Endodermal cell (in vitro differentiated cells): ENCODE results near the gene URM1. TPM values are rescaled to one million over a fixed set of nuclear protein-coding genes. Genes with fewer than 3 reads are reported as not detected.

Experiments used
- DNase-seq: peaks from one replicate; pipeline ENCODE4 v3.0.0-alpha.2; 2017
- H3K27ac ChIP-seq: 2 replicates; pipeline ENCODE4 v1.5.1; 2013; ENCODE audit warnings: mild to moderate bottlenecking, low read depth, low read length, moderate library complexity
- H3K27me3 ChIP-seq: 2 replicates; pipeline ENCODE4 v1.6.1; 2013; ENCODE audit warnings: mild to moderate bottlenecking, low read length, moderate library complexity; ENCODE audit not compliant: insufficient read depth, control insufficient read depth, poor library complexity, severe bottlenecking
- H3K36me3 ChIP-seq: 2 replicates; pipeline ENCODE4 v1.7.0; 2013; ENCODE audit warnings: mild to moderate bottlenecking, low read length, moderate library complexity; ENCODE audit not compliant: control insufficient read depth, insufficient read depth
- H3K4me1 ChIP-seq: one replicate; pipeline ENCODE4 v1.7.0; 2013; ENCODE audit warnings: low read length; ENCODE audit not compliant: control insufficient read depth, insufficient read depth
- H3K4me3 ChIP-seq: 2 replicates; pipeline ENCODE4 v1.5.1; 2013; ENCODE audit warnings: mild to moderate bottlenecking, low read length, moderate library complexity
- H3K9ac ChIP-seq: 2 replicates; pipeline ENCODE4 v1.6.1; 2013; ENCODE audit warnings: mild to moderate bottlenecking, low read length, moderate library complexity; ENCODE audit not compliant: poor library complexity, severe bottlenecking; ENCODE audit errors: extremely low read depth
- H3K9me3 ChIP-seq: 2 replicates; pipeline ENCODE4 v1.6.1; 2013; ENCODE audit warnings: mild to moderate bottlenecking, low read length, moderate library complexity; ENCODE audit not compliant: control insufficient read depth
- H3K27ac Mint-ChIP-seq: 2 replicates; pipeline ENCODE4 v1.8.0; 2020; ENCODE audit warnings: mixed read lengths
- H3K27me3 Mint-ChIP-seq: 2 replicates; pipeline ENCODE4 v1.8.0; 2021; ENCODE audit warnings: mild to moderate bottlenecking, mixed read lengths; ENCODE audit not compliant: insufficient read depth
- H3K36me3 Mint-ChIP-seq: 2 replicates; pipeline ENCODE4 v1.8.0; 2020; ENCODE audit warnings: low read depth, mixed read lengths
- H3K4me1 Mint-ChIP-seq: 2 replicates; pipeline ENCODE4 v1.8.0; 2020; ENCODE audit warnings: mixed read lengths
- H3K4me3 Mint-ChIP-seq: 2 replicates; pipeline ENCODE4 v1.8.0; 2020; ENCODE audit warnings: mild to moderate bottlenecking, moderate library complexity, mixed read lengths
- H3K9me3 Mint-ChIP-seq: 2 replicates; pipeline ENCODE4 v1.8.0; 2020; ENCODE audit warnings: mild to moderate bottlenecking, mixed read lengths
- WGBS, 2 experiments: methylation state at CpG; one replicate each; pipeline versions ENCODE4 v1.1.5 to v1.1.7; 2013; ENCODE audit warnings: missing lambda C conversion rate in 2 of 2, mixed read lengths in 1 of 2; ENCODE audit not compliant: insufficient coverage in 1 of 2, insufficient read length in 1 of 2; 5-methylcytosine and 5-hydroxymethylcytosine counted together
- total RNA-seq, 2 donors: library from RNA; stranded (reverse); fragmentation: NEBNext Ultra II Directional in 1 of 2; extraction: Animal tissue kit (Norgen Biotek cat#: 25700) in 1 of 2; gene quantifications; 2 replicates in 1 of 2; 3 replicates in 1 of 2; pipeline ENCODE4 v1.2.1, GENCODE V29; 2021
- TF ChIP-seq, protein P1 (sequence below): fragments of 200-600 bp; sonication (generic); conservative IDR thresholded peaks from 2 replicates; pipeline ENCODE4 v1.5.0; 2021; ENCODE audit warnings: antibody characterized with exemption, mild to moderate bottlenecking

Gene URM1
- total RNA-seq, 2 donors from 2014 or later: 51.5 to 60.4 TPM

DNA sequence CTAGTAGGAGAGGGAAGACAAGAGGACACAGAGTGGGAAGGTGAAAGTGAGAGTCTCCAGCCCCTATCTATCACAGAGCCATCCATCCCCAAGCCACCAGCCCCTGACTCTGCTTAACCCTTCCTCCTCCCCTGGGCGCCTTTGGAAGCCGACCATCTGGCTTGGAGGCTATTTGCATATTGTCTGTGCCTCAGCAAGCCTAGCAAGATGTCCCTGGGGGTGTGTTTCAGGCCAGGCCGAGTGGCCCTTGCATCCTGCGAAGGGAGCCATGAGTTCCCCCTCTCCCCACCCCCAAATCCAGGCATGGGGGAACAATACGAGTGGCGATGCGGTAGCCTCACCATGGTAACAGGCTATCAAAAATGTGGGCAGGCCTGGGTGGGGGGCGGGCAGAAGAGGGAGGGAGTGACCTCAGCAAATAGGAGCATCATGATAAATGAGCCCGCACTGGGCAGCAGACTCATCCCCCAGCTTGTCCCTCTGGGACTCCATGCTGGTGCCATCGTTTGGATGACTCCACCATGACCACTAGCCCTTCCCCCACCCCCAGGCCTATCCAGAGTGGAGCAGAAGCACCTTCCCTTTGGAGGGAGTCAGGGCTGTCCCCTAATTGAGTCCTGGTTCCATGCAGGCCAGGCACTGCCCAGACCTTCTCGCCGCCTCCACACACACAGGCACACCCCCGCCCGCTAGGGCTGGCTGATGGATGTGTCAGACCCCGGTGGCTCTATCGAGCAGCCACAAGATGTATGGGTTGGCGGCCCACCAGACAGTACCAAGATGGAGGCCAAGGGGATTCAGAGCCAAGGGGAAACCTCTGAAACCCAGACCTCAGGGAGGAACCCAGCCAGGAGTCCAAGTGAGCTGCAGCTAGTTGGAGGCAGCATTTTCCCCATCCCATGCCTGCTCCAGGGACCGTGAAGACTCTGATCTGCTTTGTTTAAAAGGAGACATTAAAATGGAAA lies 14.6 kb downstream of the URM1 start:
- 67 to 85% methylated on average over 8 to 18 of the region's 18 CpGs for WGBS, 2 experiments
- Histone ChIP-seq H3K9ac (no peak overlapping the region), H3K27ac (peak overlapping the region; percentile 98), H3K4me1 (no peaks in the 10 kb centered on the region), H3K27me3 (peaks cover 20% of the 10 kb centered on the region), H3K4me3 (no peak overlapping the region), H3K36me3 (peaks cover 55% of the 10 kb centered on the region), H3K9me3 (no peaks in the 10 kb centered on the region)
- peaks cover 81% of the 10 kb centered on the region for H3K27me3 Mint-ChIP-seq
- no peaks in the 10 kb centered on the region for H3K9me3 Mint-ChIP-seq
- no peak overlapping the region for H3K27ac Mint-ChIP-seq
- H3K4me1 Mint-ChIP-seq: peaks cover 13% of the 10 kb centered on the region
- H3K4me3 Mint-ChIP-seq: no peak overlapping the region
- H3K36me3 Mint-ChIP-seq: peaks cover 46% of the 10 kb centered on the region
- DNase-seq: peak; percentile 38
- TF ChIP-seq, protein P1, sequence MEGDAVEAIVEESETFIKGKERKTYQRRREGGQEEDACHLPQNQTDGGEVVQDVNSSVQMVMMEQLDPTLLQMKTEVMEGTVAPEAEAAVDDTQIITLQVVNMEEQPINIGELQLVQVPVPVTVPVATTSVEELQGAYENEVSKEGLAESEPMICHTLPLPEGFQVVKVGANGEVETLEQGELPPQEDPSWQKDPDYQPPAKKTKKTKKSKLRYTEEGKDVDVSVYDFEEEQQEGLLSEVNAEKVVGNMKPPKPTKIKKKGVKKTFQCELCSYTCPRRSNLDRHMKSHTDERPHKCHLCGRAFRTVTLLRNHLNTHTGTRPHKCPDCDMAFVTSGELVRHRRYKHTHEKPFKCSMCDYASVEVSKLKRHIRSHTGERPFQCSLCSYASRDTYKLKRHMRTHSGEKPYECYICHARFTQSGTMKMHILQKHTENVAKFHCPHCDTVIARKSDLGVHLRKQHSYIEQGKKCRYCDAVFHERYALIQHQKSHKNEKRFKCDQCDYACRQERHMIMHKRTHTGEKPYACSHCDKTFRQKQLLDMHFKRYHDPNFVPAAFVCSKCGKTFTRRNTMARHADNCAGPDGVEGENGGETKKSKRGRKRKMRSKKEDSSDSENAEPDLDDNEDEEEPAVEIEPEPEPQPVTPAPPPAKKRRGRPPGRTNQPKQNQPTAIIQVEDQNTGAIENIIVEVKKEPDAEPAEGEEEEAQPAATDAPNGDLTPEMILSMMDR: no peak

DNA sequence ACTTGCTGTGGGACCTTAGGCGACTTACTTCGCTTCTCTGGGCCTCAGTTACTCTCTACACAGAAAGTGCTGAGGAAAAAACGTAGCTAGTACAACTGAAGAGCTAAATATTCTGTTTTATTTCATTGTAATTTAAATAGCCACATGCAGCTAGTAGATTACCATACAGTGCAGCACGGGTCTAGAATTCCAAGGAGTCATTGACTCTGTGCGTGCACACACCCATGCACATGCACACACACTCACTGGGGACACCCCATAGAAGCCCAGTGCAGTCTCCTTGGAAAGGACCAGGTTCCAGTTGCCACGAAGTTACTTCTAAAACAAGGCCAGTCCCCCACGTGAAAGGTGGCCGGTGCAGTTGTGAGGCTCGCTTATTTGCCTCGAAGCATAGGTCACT lies 17.0 kb downstream of the URM1 start:
- Mint-ChIP-seq H3K27me3 (peaks cover 90% of the 10 kb centered on the region), H3K9me3 (no peaks in the 10 kb centered on the region), H3K4me3 (no peak overlapping the region), H3K36me3 (peaks cover 47% of the 10 kb centered on the region), H3K4me1 (peaks cover 16% of the 10 kb centered on the region), H3K27ac (no peak overlapping the region)
- Histone ChIP-seq H3K27me3 (peaks cover 43% of the 10 kb centered on the region), H3K27ac (peak overlapping the region; percentile 98), H3K36me3 (peaks cover 45% of the 10 kb centered on the region), H3K4me1 (no peaks in the 10 kb centered on the region), H3K4me3 (no peak overlapping the region), H3K9me3 (no peaks in the 10 kb centered on the region), H3K9ac (no peak overlapping the region)
- WGBS, 2 experiments: 91% methylated on average over 7 to 10 of the region's 10 CpGs
- TF ChIP-seq, protein P1: no peak
- DNase-seq: no peak

DNA sequence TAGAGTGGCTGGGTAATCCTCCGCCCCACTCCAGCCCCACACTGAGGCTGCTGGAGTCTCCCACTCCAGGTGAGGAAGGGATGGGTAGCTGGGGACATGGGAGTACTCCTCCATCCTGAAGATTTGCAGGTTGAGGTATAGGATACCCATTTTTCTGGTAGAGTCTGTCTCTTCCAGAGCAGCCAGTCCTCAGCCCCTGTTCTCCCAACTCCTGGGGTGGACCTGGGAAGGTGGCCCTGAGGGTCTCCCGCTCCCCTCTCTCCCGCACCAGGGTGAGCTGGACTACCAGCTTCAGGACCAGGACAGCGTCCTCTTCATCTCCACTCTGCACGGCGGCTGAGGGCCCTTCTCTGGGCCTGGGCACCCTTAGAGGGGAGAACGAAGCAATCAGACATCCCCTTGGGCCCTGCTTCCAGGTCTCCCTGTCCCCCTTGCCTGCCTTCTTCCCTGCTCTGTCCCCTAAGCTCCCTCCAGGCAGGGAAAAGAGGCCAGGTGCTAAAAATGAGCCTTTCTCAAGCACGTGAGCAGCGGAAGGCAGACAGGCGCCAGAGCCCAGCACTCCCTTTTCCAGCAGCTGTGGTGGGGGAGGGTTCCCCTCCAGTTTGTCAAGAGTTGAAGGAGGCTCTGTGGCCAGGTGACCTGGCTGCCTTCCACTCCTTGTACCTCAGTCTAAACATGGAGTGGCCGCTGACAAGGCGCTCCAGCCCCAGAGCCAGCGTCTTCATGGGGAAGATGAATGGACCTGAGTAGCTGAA lies 18.4 kb downstream of the URM1 start:
- DNase-seq: no peak
- Histone ChIP-seq H3K36me3 (peaks cover 36% of the 10 kb centered on the region), H3K4me1 (no peaks in the 10 kb centered on the region), H3K27ac (peak overlapping the region; percentile 96), H3K9ac (no peak overlapping the region), H3K4me3 (no peak overlapping the region), H3K27me3 (peaks cover 57% of the 10 kb centered on the region), H3K9me3 (no peaks in the 10 kb centered on the region)
- Mint-ChIP-seq H3K9me3 (no peaks in the 10 kb centered on the region), H3K4me3 (no peak overlapping the region), H3K36me3 (peaks cover 44% of the 10 kb centered on the region), H3K4me1 (peaks cover 19% of the 10 kb centered on the region), H3K27me3 (peaks cover 90% of the 10 kb centered on the region), H3K27ac (no peak overlapping the region)
- 76 to 89% methylated on average over 10 to 13 of the region's 13 CpGs for WGBS, 2 experiments
- TF ChIP-seq, protein P1: no peak
